Iris pigment epithelial cell (primary cell): ENCODE results near the gene SLC5A4.
"Not testable (repeated sequence)": the region's sequence is repeated elsewhere in the genome, so short reads cannot be mapped to it uniquely, and the experiment has no call there.

ENCODE experiments used
- DNase-seq: peaks from one replicate; pipeline ENCODE4 v3.0.0-alpha.2; 2011; ENCODE audit warnings: low read depth

The SLC5A4 gene

DNA sequence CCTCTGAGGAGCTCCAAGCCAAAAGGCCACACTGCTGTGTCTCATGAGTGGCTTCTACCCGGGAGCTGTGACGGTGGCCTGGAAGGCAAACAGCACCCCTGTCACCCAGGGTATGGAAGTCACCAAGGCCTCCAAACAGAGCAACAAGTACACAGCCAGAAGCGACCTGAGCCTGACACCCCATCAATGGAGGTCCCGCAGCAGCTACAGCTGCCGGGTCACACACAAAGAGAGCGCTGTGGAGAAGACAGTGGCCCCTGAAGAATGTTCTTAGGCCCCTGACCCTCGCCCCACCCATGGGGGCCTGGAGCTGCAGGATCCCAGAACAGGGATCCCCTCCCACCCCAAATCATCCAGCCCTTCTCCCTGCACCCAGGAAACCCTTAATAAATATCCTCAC is 55.2 kb downstream of the SLC5A4 start:
- no peak for DNase-seq

DNA sequence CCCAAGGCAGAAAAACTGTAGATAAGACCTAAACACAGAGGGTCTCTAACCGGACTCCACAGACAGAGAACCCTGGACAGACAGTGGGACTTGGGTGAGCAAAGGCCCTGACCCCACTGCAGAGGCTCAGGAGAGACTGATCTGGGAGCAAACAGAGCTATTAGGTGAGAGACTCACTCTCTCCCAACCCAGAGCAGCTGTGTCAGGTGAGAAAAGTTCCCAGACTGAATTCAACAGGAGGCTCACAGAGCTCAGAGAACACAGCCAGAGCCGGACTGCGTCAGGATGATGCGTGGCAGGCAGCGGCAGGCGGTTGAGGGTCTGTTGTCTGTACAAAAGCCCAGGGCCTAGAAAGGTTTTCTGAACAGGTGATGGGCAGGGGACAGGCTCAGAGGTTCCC is 55.8 kb downstream of the SLC5A4 start:
- no peak for DNase-seq

DNA sequence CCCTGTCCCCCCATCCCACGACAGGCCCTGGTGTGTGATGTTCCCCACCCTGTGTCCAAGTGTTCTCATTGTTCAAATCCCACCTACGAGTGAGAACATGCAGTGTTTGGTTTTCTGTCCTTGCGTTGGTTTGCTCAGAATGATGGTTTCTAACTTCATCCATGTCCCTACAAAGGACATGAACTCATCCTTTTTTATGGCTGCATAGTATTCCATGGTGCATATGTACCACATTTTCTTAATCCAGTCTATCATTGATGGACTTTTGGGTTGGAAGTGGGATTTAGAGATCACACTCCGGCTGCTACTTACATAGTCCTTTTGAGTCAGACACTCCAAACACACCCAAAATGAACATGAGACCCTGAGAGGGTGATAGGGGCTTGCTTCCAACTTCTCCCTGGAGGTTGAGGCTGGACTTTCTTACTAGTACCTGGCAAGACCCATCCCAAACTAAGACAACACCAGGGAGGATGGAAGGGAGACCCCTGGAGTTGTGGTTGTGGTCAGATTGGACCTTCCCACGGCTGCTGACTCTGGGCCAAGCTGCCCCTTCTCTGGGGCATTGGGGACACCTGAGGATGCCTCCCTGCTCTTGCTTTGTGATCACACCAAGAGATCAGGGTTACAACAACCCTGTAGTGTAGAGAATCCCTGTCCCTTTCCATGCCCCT is 57.5 kb downstream of the SLC5A4 start:
- not testable (repeated sequence) for DNase-seq

DNA sequence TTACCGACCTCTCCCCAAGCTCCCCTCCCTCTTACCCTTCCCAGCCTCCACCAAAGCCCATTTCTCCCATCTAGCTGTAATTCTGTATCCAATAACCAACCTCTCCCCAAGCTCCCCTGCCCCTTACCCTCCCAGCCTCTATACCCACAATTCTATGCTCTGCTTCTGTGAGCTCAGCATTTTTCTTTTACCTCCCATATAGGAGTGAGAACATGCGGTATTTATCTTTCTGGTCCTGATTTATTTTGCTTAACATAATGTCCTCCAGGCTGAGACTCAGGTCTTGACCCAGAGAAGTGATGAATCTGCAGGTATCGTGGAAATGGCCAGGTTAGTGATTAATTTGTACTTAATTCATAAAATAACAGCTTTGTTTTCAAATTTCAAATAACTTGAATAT is 59.2 kb downstream of the SLC5A4 start:
- DNase-seq, result not testable (repeated sequence)

DNA sequence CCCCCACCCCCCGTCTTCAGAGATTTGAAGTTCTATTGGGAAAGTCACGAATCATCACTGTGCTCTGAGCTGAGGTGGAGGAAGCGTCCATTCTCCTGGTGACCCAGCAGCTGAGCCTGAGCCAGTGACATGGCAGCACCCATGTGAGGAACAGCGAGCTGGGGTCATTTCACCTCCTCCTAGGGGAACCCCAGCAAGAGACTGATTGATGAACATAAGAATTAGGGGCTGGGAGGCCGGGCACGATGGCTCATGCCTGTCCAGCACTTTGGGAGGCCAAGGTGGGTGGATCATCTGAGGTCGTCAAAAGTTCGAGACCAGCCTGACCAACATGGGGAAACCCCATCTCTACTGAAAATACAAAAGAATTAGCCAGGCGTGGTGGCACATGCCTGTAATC is 61.8 kb downstream of the SLC5A4 start:
- not testable (repeated sequence) for DNase-seq

DNA sequence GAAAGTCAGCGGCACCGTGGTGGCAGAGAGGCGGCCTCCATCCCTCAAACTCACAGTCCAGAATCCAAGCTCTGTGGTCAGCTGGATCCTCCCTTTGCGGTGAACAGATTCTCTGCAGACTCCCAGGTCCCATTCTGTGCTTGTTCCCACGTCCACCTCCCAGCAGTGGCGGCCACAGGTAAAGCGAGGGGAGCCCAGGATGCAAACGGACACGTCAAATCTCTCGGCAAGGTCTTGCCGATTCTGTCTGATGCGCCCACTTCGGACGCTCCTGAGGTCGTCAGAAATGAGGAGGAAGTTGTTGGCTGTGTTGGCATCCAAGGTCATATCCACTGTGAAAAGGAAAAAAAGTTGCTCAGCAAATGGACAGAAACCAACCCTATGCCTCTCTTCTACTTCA is 64.1 kb downstream of the SLC5A4 start:
- DNase-seq, result not testable (repeated sequence)

DNA sequence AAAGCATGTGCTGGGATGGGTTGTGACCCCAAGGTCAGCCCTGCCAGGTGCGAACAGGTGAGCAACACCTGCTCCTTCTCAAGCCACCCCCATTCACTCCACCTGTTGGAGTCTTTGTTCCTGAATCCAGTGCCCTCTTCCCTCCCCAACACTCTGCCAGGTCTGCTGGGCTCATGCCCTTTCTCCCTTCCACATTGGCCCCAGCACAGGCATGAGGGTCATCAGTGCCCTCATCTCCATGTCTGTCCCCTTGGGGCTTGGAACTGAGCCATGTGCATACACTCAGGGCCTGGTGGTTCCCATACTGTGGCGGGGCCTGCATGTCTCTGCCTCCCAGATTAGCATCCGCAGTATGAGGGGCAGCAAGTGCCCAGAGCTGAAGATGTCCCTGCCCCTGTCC is 69.3 kb downstream of the SLC5A4 start:
- DNase-seq, result no peak

DNA sequence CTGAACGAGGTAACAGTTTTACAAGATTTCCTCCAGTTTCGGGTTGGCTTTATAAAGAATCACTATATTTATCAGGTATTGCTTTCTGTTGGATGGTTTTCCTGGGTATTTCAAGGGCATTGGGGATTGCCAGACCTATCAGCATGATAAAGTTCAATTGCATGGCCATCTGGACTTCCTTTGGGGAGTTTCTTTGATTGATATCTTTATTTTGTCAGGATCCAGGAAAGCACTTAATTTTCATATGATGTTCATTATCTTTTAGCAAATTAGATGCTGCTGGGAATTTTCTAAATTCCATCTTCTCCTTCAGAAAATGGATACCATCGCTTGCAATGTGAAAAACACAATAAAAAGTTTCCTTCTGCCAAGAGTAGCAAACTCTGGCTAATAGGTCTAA is 71.5 kb downstream of the SLC5A4 start:
- DNase-seq, result no peak

DNA sequence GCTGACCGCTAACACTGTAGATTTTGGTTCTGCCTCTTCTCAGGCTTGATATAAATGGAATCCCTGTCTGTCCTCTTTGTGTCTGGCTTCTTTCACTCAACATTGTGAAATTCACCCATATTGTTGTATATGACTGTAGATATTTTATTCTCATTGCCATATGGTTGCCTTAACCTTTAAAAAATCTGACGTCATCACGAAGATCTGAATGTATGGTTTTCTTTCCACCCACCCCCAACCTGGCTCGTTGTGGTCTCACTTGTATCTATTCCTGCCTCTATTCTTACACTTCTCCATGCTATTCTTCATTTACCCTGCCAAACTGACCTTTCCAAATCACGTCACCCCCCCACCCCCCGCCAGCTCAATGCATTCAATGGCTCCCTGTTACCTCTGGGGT is 74.1 kb downstream of the SLC5A4 start:
- no peak for DNase-seq

DNA sequence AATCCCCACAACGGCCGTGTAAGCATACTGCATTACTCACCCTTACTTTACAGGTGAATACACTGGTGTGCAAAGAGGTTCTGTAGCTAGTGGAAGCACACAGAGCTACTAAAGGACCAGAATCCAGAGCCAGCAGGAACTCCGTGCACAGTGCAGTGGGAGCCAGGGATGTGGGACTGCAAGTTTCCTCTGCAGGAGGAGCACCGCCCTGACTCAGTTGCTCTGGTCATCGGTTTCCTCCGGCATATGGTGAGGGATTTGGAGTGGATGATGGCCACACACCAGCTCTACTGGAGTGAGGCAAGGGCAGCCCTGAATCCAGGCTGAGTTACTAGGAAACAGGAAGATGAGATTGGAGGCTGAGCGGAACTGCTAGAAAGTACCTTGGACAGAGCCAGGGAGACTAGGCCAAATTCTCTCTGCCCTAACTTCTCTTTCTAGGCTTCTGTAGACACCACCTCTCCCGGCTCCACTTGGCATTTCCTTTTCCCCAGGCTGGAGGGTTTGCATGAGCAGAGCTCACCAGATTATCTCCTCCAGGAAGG is 77.9 kb downstream of the SLC5A4 start:
- no peak for DNase-seq

DNA sequence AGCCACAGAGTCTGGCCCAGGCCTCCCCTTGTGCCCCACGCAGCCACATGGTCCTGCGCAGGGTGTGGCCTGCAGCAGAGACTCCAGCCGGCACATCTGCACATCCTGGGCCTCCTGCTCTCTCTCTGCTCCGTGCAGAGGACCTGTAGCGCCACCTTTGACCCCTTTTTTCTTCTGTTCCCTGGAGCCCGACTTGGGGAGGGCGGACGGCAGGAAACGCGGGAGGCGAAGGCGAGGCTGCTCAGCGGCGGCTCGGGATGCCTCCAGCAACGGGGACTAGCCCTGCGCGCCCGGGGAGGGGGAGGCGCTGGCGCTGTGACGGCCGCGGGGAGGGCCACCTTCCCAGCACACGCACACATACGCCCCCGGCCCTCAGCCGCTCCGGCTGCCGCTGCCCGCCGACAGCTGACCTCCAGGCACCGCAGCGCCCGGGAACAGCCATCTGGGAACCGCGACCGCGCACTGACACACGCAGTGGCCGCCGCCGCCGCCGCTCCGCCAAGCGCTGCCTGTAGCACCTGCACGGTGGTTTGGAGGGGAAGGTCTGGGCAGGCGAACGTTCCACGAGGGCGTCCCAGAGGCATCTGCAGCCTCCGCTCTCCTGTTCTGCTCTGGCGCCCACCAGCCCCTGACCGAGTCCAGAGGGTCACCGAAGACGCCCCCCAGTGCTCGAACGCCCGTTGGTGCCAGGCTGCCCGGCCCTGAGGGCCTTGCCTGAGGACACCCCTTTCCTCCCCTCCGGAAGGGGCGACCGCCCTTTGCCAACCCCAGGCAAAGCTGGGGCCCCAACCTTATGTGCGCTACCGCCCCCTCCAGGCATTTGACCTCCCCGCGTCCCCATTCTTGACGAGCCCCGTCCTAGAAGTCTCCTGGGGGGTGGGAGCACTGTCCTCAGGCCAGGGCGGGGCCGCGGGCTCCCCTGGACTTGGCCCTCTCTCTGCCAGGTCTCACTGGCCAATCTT is 79.2 kb downstream of the SLC5A4 start:
- no peak for DNase-seq

DNA sequence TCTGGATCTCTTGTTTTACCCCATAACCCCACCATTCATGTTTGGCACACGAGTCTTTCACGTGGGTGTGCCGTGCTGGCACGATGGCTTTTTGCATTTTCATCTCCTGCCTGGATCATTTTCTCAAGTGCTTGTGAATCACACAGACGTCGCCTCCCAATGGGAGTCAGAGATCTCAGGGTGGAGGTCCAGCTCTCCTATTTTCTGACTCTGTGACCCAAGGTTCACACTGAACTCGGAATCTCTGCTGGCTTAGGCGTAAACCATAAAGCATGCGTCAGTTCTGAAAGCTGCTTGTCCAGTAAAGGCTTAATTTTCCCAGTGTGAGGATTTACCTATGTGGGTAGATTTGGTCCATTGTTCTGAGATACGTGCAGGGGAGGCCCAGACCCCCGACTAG is 80.0 kb downstream of the SLC5A4 start:
- no peak for DNase-seq
